Measurements from ENCODE around the gene DCHS1. TPM values are rescaled to one million over a fixed set of nuclear protein-coding genes. Genes with fewer than 3 reads are reported as not detected.

DCHS1 gene
- total and polyA plus RNA-seq, 4 experiments from 2014 or later, result 0.47 to 6.7 (median 4.4) TPM

GRCh38 chr11:6652182-6652581 is 3.4 kb downstream of the DCHS1 start:
- Mint-ChIP-seq H3K27ac (no peak overlapping the region), H3K4me3 (no peak overlapping the region), H3K9me3 (no peaks in the 10 kb centered on the region), H3K4me1 (peaks cover 0 to 8% (median 1%) of the 10 kb centered on the region in 4 donors), H3K36me3 (no peaks in the 10 kb centered on the region), H3K27me3 (peaks cover 0 to 2% of the 10 kb centered on the region in 2 donors)
- ChIA-PET POLR2A (ENCODE audit: partially characterized antibody) (interaction anchor here (0.6 to 4.5 kb wide), 6 partner anchors 15 to 41 kb away, joined by 3 to 20 read pairs (median 4); partner anchors contain the start of genes TAF10 and TPP1), CTCF (ENCODE audit: partially characterized antibody) (interaction anchor here (0.8 to 1.1 kb wide), 2 partner anchors 15 to 31 kb away, joined by 3 to 7 read pairs; partner anchors contain the start of gene MRPL17)
- H3K9me3 ChIP-seq (ENCODE audit: control insufficient read depth in 1 of 2, low read length in 2 of 2), result no peaks in the 10 kb centered on the region
- DNase-seq, result no peak
- H3K4me3 ChIP-seq (ENCODE audit: low read length in 2 of 2), result no peak overlapping the region
- H3K27ac ChIP-seq (ENCODE audit: low read depth, low read length), result no peak overlapping the region
- no peaks in the 10 kb centered on the region for H3K36me3 ChIP-seq (ENCODE audit: insufficient read depth, low read length)
- intact Hi-C loops (cut with micrococcal nuclease), result no loop called here
- peaks cover 39% of the 10 kb centered on the region for H3K4me1 ChIP-seq (ENCODE audit: insufficient read depth, low read length)
- H3K27me3 ChIP-seq (ENCODE audit: insufficient read depth, low read length), result peaks cover 7% of the 10 kb centered on the region

- no peaks in the 10 kb centered on the region for H3K9me3 Mint-ChIP-seq
- Histone ChIP-seq H3K36me3 (ENCODE audit: insufficient read depth, low read length) (no peaks in the 10 kb centered on the region), H3K9me3 (ENCODE audit: control insufficient read depth in 1 of 2, low read length in 2 of 2) (no peaks in the 10 kb centered on the region), H3K27me3 (ENCODE audit: insufficient read depth, low read length) (no peaks in the 10 kb centered on the region), H3K27ac (ENCODE audit: low read depth, low read length) (no peak overlapping the region), H3K4me1 (ENCODE audit: insufficient read depth, low read length) (peaks cover 48% of the 10 kb centered on the region), H3K4me3 (ENCODE audit: low read length in 2 of 2) (no peak overlapping the region)
- H3K36me3 Mint-ChIP-seq, result no peaks in the 10 kb centered on the region
- peaks cover 0 to under 1% (median under 1%) of the 10 kb centered on the region in 4 donors for H3K4me1 Mint-ChIP-seq
- intact Hi-C loops (cut with micrococcal nuclease), result no loop called here
- no peak for DNase-seq
- no peak overlapping the region for H3K4me3 Mint-ChIP-seq
- CTCF ChIA-PET (ENCODE audit: partially characterized antibody), result interaction anchor here (1.9 to 3.1 kb wide), 4 partner anchors 17 to 47 kb away, joined by 6 to 17 read pairs (median 8); partner anchors contain the start of genes ILK and TAF10
- H3K27ac Mint-ChIP-seq, result no peak overlapping the region
- POLR2A ChIA-PET (ENCODE audit: partially characterized antibody), result interaction anchor here (1.4 to 4.5 kb wide), 5 partner anchors 22 to 39 kb away, joined by 3 to 20 read pairs (median 5); partner anchors contain the start of genes MRPL17, TAF10 and TPP1
- H3K27me3 Mint-ChIP-seq, result no peaks in the 10 kb centered on the region
Measured at GRCh38 chr11:6650980-6651379, 4.6 kb downstream of the DCHS1 start.

GRCh38 chr11:6650104-6650503 is 5.5 kb downstream of the DCHS1 start:
- no peak overlapping the region for H3K27ac ChIP-seq (ENCODE audit: low read depth, low read length)
- ChIA-PET CTCF (ENCODE audit: partially characterized antibody) (interaction anchor here (1.5 to 3.1 kb wide), 8 partner anchors 18 to 46 kb away, joined by 4 to 17 read pairs (median 7); partner anchors contain the start of genes ILK, MRPL17, TAF10 and TPP1), POLR2A (ENCODE audit: partially characterized antibody) (interaction anchor here (0.9 to 4.5 kb wide), 9 partner anchors 9 to 45 kb away, joined by 3 to 21 read pairs (median 7); partner anchors contain the start of genes MRPL17, TAF10 and TPP1)
- intact Hi-C loops (cut with micrococcal nuclease), result no loop called here
- H3K9me3 ChIP-seq (ENCODE audit: control insufficient read depth in 1 of 2, low read length in 2 of 2), result no peaks in the 10 kb centered on the region
- Mint-ChIP-seq H3K27me3 (no peaks in the 10 kb centered on the region), H3K9me3 (no peaks in the 10 kb centered on the region), H3K4me3 (no peak overlapping the region), H3K36me3 (no peaks in the 10 kb centered on the region), H3K27ac (no peak overlapping the region), H3K4me1 (peaks cover 0 to 9% (median 0%) of the 10 kb centered on the region in 4 donors)
- no peak for DNase-seq
- no peaks in the 10 kb centered on the region for H3K27me3 ChIP-seq (ENCODE audit: insufficient read depth, low read length)
- H3K4me3 ChIP-seq (ENCODE audit: low read length in 2 of 2), result no peak overlapping the region
- peaks cover 55% of the 10 kb centered on the region for H3K4me1 ChIP-seq (ENCODE audit: insufficient read depth, low read length)
- H3K36me3 ChIP-seq (ENCODE audit: insufficient read depth, low read length), result no peaks in the 10 kb centered on the region

GRCh38 chr11:6648501-6648900 is 7.1 kb downstream of the DCHS1 start:
- H3K27me3 Mint-ChIP-seq, result no peaks in the 10 kb centered on the region
- intact Hi-C loops (cut with micrococcal nuclease), result loop anchor here (1.0 kb wide), 1 partner anchor 29 kb away; the partner anchor contains the start of gene TPP1
- Histone ChIP-seq H3K27me3 (ENCODE audit: insufficient read depth, low read length) (no peaks in the 10 kb centered on the region), H3K27ac (ENCODE audit: low read depth, low read length) (no peak overlapping the region), H3K4me1 (ENCODE audit: insufficient read depth, low read length) (peaks cover 54% of the 10 kb centered on the region), H3K36me3 (ENCODE audit: insufficient read depth, low read length) (no peaks in the 10 kb centered on the region), H3K4me3 (ENCODE audit: low read length in 2 of 2) (no peak overlapping the region), H3K9me3 (ENCODE audit: control insufficient read depth in 1 of 2, low read length in 2 of 2) (no peaks in the 10 kb centered on the region)
- DNase-seq, result no peak
- H3K4me1 Mint-ChIP-seq, result peaks cover 0 to 12% (median 0%) of the 10 kb centered on the region in 4 donors
- CTCF ChIA-PET (ENCODE audit: partially characterized antibody), result interaction anchor here (0.9 to 3.1 kb wide), 11 partner anchors 11 to 117 kb away, joined by 3 to 17 read pairs (median 6); partner anchors contain the start of genes MRPL17, TAF10 and TPP1
- no peak overlapping the region for H3K27ac Mint-ChIP-seq
- no peaks in the 10 kb centered on the region for H3K9me3 Mint-ChIP-seq
- H3K4me3 Mint-ChIP-seq, result no peak overlapping the region
- no peaks in the 10 kb centered on the region for H3K36me3 Mint-ChIP-seq
- POLR2A ChIA-PET (ENCODE audit: partially characterized antibody), result interaction anchor here (1.0 to 4.5 kb wide), 9 partner anchors 10 to 259 kb away, joined by 3 to 21 read pairs (median 7); partner anchors contain the start of genes TAF10 and TPP1

- Mint-ChIP-seq H3K27me3 (no peaks in the 10 kb centered on the region), H3K36me3 (no peaks in the 10 kb centered on the region), H3K27ac (no peak overlapping the region), H3K4me1 (peaks cover 0 to 12% (median 0%) of the 10 kb centered on the region in 4 donors), H3K9me3 (no peaks in the 10 kb centered on the region), H3K4me3 (no peak overlapping the region)
- Histone ChIP-seq H3K4me1 (ENCODE audit: insufficient read depth, low read length) (peaks cover 47% of the 10 kb centered on the region), H3K9me3 (ENCODE audit: control insufficient read depth in 1 of 2, low read length in 2 of 2) (no peaks in the 10 kb centered on the region), H3K27me3 (ENCODE audit: insufficient read depth, low read length) (no peaks in the 10 kb centered on the region), H3K27ac (ENCODE audit: low read depth, low read length) (peak overlapping the region; percentile 54), H3K4me3 (ENCODE audit: low read length in 2 of 2) (no peak overlapping the region), H3K36me3 (ENCODE audit: insufficient read depth, low read length) (no peaks in the 10 kb centered on the region)
- CTCF ChIA-PET (ENCODE audit: partially characterized antibody), result interaction anchor here (1.3 to 2.8 kb wide), 9 partner anchors 12 to 58 kb away, joined by 3 to 16 read pairs (median 12); partner anchors contain the start of genes MRPL17, TAF10 and TPP1
- intact Hi-C loops (cut with micrococcal nuclease), result loop anchor here (1.0 to 2.0 kb wide), 2 partner anchors 19 to 29 kb away; partner anchors contain the start of gene TPP1
- POLR2A ChIA-PET (ENCODE audit: partially characterized antibody), result interaction anchor here (1.0 to 4.5 kb wide), 15 partner anchors 9 to 258 kb away, joined by 3 to 37 read pairs (median 8); partner anchors contain the start of genes ILK, MRPL17, TAF10 and TPP1
- no peak for DNase-seq
Measured at GRCh38 chr11:6647836-6648235, 7.8 kb downstream of the DCHS1 start.

- H3K36me3 ChIP-seq (ENCODE audit: insufficient read depth, low read length), result no peaks in the 10 kb centered on the region
- ChIA-PET POLR2A (ENCODE audit: partially characterized antibody) (interaction anchor here (0.6 to 3.3 kb wide), 21 partner anchors 7 to 258 kb away, joined by 3 to 37 read pairs (median 7); partner anchors contain the start of genes ARFIP2, DCHS1, ILK and MRPL17), CTCF (ENCODE audit: partially characterized antibody) (interaction anchor here (1.2 to 2.8 kb wide), 10 partner anchors 13 to 59 kb away, joined by 3 to 16 read pairs (median 5); partner anchors contain the start of genes MRPL17, TAF10 and TPP1)
- peak overlapping the region; percentile 8 to 26 for H3K4me3 ChIP-seq (ENCODE audit: low read length in 2 of 2)
- Mint-ChIP-seq H3K9me3 (no peaks in the 10 kb centered on the region), H3K4me3 (no peak overlapping the region), H3K36me3 (no peaks in the 10 kb centered on the region), H3K4me1 (peaks cover 0 to 12% (median 0%) of the 10 kb centered on the region in 4 donors), H3K27ac (no peak overlapping the region), H3K27me3 (no peaks in the 10 kb centered on the region)
- intact Hi-C loops (cut with micrococcal nuclease), result loop anchor here (2.0 kb wide), 1 partner anchor 20 kb away; no protein-coding TSS in a partner anchor
- H3K9me3 ChIP-seq (ENCODE audit: control insufficient read depth in 1 of 2, low read length in 2 of 2), result no peaks in the 10 kb centered on the region
- H3K27ac ChIP-seq (ENCODE audit: low read depth, low read length), result peak overlapping the region; percentile 54
- H3K27me3 ChIP-seq (ENCODE audit: insufficient read depth, low read length), result no peaks in the 10 kb centered on the region
- peak in 3 of 5 donors; percentile 22 to 31 (median 22) for DNase-seq
- H3K4me1 ChIP-seq (ENCODE audit: insufficient read depth, low read length), result peaks cover 44% of the 10 kb centered on the region
Measured at GRCh38 chr11:6646918-6647679, 8.5 kb downstream of the DCHS1 start.
